Measurements from ENCODE around the gene SCO2.

DNA sequence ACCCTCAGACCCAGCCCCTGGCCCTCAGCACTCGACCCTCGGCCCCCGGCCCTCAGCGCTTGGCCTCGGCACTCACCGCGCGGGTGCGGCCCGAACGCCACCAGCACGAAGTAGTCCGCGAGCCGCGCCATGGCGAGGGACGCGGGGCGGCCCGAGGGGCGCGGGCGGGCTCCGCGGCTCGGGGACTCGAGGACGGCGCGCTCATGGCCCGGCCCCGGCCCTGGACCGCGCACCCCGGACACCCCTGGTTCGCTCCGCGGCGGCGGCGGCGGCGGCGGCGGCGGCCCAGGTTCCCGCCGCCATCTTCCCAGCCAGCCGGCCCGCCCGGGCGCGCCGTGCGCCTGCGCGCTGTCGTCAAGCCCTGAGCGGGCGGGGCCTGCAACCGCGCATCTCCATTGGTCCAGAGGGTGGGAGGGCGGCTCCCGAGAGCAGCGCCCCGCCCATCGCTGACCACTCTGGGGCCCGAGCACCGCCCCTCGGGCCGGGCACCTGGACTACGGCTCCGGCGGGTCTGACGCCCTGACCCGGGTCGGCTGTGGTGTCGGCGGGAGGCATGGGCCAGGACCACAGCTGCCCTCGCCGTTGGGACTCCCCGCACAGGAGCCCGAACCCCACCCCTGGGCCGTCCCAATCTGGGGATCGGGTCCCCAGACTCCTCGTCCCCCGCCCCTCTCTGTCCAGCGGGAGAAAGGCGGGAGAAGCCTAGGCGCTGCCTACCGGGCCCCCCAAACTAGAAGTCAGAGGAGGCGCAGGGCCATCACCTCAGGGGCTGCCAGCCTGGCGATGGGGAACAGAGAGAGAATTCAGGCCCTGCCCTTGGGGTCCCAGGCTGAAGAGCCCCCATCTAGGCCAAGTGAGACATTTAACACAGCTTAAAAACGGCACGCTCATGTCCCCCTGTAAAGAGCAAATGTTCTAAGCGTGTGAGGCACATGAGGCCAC is 50.4 kb downstream of the SCO2 start, which contains the start of gene SBF1:
- TF ChIP-seq, protein P1, sequence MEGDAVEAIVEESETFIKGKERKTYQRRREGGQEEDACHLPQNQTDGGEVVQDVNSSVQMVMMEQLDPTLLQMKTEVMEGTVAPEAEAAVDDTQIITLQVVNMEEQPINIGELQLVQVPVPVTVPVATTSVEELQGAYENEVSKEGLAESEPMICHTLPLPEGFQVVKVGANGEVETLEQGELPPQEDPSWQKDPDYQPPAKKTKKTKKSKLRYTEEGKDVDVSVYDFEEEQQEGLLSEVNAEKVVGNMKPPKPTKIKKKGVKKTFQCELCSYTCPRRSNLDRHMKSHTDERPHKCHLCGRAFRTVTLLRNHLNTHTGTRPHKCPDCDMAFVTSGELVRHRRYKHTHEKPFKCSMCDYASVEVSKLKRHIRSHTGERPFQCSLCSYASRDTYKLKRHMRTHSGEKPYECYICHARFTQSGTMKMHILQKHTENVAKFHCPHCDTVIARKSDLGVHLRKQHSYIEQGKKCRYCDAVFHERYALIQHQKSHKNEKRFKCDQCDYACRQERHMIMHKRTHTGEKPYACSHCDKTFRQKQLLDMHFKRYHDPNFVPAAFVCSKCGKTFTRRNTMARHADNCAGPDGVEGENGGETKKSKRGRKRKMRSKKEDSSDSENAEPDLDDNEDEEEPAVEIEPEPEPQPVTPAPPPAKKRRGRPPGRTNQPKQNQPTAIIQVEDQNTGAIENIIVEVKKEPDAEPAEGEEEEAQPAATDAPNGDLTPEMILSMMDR (conservative IDR thresholded peaks at IDR 0.05; ENCODE audit: low read depth, low read length), result no peak
- 0 out of 2 replicates have a peak, but pooled peaks have one; percentile 26 for TF ChIP-seq POLR2A (IDR thresholded peaks at IDR 0.05; ENCODE audit: low read depth, low read length)
- no peak for TF ChIP-seq MAFK (IDR thresholded peaks at IDR 0.05; ENCODE audit: low read depth, low read length)
